Immature natural killer cell (primary cell): Measurements from ENCODE around the gene NKAIN2. TPM values are rescaled to one million over a fixed set of nuclear protein-coding genes. Genes with fewer than 3 reads are reported as not detected.

Experiments used
- DNase-seq, 3 donors: peaks; one replicate each; pipeline ENCODE4 v3.0.0; 2022; ENCODE audit warnings: mixed read lengths in 1 of 3
- H3K27ac Mint-ChIP-seq, 6 donors: one replicate each; pipeline ENCODE4 v1.8.0; 2020; ENCODE audit warnings: mixed read lengths in 6 of 6, mild to moderate bottlenecking in 5 of 6, inconsistent platforms in 4 of 6, moderate library complexity in 3 of 6
- H3K27me3 Mint-ChIP-seq, 3 donors: one replicate each; pipeline ENCODE4 v1.8.0; 2020 to 2021; ENCODE audit warnings: low read depth in 3 of 3, mild to moderate bottlenecking in 3 of 3, mixed read lengths in 3 of 3, moderate library complexity in 3 of 3, inconsistent platforms in 1 of 3
- H3K36me3 Mint-ChIP-seq, 3 donors: one replicate each; pipeline ENCODE4 v1.8.0; 2020; ENCODE audit warnings: mixed read lengths in 3 of 3, inconsistent platforms in 2 of 3, mild to moderate bottlenecking in 2 of 3
- H3K4me1 Mint-ChIP-seq, 2 donors: one replicate each; pipeline ENCODE4 v1.8.0; 2020; ENCODE audit warnings: inconsistent platforms in 2 of 2, mild to moderate bottlenecking in 2 of 2, mixed read lengths in 2 of 2, moderate library complexity in 1 of 2
- H3K4me3 Mint-ChIP-seq, 5 donors: one replicate each; pipeline ENCODE4 v1.8.0; 2020; ENCODE audit warnings: mild to moderate bottlenecking in 5 of 5, mixed read lengths in 5 of 5, inconsistent platforms in 3 of 5, moderate library complexity in 3 of 5
- H3K9me3 Mint-ChIP-seq, 6 donors: one replicate each; pipeline ENCODE4 v1.8.0; 2020; ENCODE audit warnings: mild to moderate bottlenecking in 6 of 6, mixed read lengths in 6 of 6, inconsistent platforms in 4 of 6, moderate library complexity in 3 of 6
- polyA plus RNA-seq, 3 donors: library from polyadenylated mRNA; unstranded; fragments of 300-500 nt; fragmentation: Illumina TruSeq; gene quantifications; one replicate each; pipeline ENCODE4 v1.2.3, GENCODE V29; 2021

Gene NKAIN2
- polyA plus RNA-seq, 3 donors from 2014 or later: not detected

DNA sequence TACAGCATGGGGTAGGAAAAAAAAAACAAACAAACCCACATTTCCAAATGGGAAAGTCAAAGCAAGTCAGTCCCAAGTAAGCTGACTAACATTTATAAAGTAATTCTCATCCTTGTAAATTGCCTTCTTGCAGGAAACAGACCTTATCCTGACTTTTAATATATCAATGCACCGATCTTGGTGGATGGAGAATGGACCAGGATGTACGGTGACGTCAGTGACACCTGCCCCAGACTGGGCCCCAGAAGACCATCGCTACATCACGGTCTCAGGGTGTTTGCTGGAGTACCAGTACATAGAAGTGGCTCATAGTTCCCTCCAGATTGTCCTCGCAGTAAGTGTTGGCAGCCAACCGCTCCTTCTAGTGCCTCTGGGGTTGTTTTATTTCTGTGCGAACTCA lies 854.4 kb downstream of the NKAIN2 start:
- no peaks in the 10 kb centered on the region for H3K36me3 Mint-ChIP-seq
- H3K27me3 Mint-ChIP-seq: no peaks in the 10 kb centered on the region
- no peak overlapping the region for H3K27ac Mint-ChIP-seq
- no peak overlapping the region for H3K4me3 Mint-ChIP-seq
- no peaks in the 10 kb centered on the region for H3K4me1 Mint-ChIP-seq
- peaks cover 0 to 11% (median 5%) of the 10 kb centered on the region in 6 donors for H3K9me3 Mint-ChIP-seq
- DNase-seq: no peak

- DNase-seq: no peak
- Mint-ChIP-seq H3K27me3 (peaks cover 0 to 2% (median 0%) of the 10 kb centered on the region in 3 donors), H3K9me3 (peaks cover 0 to 10% (median 5%) of the 10 kb centered on the region in 6 donors), H3K4me1 (no peaks in the 10 kb centered on the region), H3K4me3 (no peak overlapping the region), H3K27ac (no peak overlapping the region), H3K36me3 (no peaks in the 10 kb centered on the region)
Observed at GRCh38 chr6:124659427-124659826, 855.8 kb downstream of the NKAIN2 start.

- no peaks in the 10 kb centered on the region for H3K36me3 Mint-ChIP-seq
- peaks cover 0 to 2% (median 0%) of the 10 kb centered on the region in 3 donors for H3K27me3 Mint-ChIP-seq
- peaks cover 0 to 10% (median 5%) of the 10 kb centered on the region in 6 donors for H3K9me3 Mint-ChIP-seq
- no peak overlapping the region for H3K4me3 Mint-ChIP-seq
- H3K27ac Mint-ChIP-seq: no peak overlapping the region
- DNase-seq: no peak
- H3K4me1 Mint-ChIP-seq: no peaks in the 10 kb centered on the region
Observed at GRCh38 chr6:124660185-124660584, 856.5 kb downstream of the NKAIN2 start.

- no peak overlapping the region for H3K27ac Mint-ChIP-seq
- H3K4me1 Mint-ChIP-seq: no peaks in the 10 kb centered on the region
- no peak for DNase-seq
- no peak overlapping the region for H3K4me3 Mint-ChIP-seq
- peaks cover 5 to 10% (median 6%) of the 10 kb centered on the region in 6 donors for H3K9me3 Mint-ChIP-seq
- no peaks in the 10 kb centered on the region for H3K36me3 Mint-ChIP-seq
- H3K27me3 Mint-ChIP-seq: peaks cover 0 to 2% (median 0%) of the 10 kb centered on the region in 3 donors
Observed at GRCh38 chr6:124661097-124661661, 857.5 kb downstream of the NKAIN2 start.

- no peak for DNase-seq
- Mint-ChIP-seq H3K9me3 (peaks cover 6 to 25% (median 11%) of the 10 kb centered on the region in 6 donors), H3K4me3 (no peak overlapping the region), H3K27me3 (peaks cover 0 to 3% (median 0%) of the 10 kb centered on the region in 3 donors), H3K4me1 (no peaks in the 10 kb centered on the region), H3K36me3 (no peaks in the 10 kb centered on the region), H3K27ac (no peak overlapping the region)
Observed at GRCh38 chr6:124668028-124668427, 864.4 kb downstream of the NKAIN2 start.

DNA sequence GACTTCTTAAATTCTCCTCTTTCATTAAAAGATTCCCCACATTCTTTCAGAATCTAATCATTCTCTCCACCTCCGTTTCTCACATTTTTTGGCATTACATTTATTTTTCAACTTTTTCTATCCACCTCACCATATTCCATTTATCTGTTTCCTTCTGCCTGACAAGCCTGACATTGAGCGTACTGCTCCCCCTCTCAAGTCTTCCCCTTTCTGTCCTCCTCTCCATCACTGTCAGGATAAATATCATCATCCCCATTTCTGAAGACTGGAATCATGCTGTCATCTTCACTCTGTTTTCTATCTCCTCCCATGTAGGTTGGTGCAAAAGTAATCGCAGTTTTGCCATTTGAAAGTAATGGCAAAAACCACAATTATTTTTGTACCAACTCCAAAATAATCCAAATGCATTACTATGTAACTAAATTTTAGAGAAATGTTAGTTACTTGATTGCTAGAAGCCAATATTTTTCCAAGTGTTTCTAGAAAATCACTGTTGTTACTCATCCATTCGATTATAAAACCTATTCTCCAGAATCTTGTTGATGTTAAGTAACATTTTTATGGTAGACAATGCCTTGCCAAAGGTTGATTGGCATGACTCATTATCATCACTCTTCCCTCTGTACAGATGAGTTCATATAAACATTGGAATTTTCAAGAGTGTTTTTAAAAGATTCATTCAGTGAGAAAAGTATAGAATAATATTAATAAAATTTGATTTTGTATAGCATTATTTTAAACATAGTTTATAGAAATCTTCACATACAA lies 866.2 kb downstream of the NKAIN2 start:
- H3K4me1 Mint-ChIP-seq: no peaks in the 10 kb centered on the region
- no peak overlapping the region for H3K27ac Mint-ChIP-seq
- no peak for DNase-seq
- no peaks in the 10 kb centered on the region for H3K36me3 Mint-ChIP-seq
- peaks cover 7 to 25% (median 15%) of the 10 kb centered on the region in 6 donors for H3K9me3 Mint-ChIP-seq
- H3K27me3 Mint-ChIP-seq: peaks cover 0 to 1% (median 0%) of the 10 kb centered on the region in 3 donors
- H3K4me3 Mint-ChIP-seq: no peak overlapping the region

GRCh38 chr6:124670801-124671200 lies 867.1 kb downstream of the NKAIN2 start:
- H3K27ac Mint-ChIP-seq: no peak overlapping the region
- H3K4me3 Mint-ChIP-seq: no peak overlapping the region
- H3K36me3 Mint-ChIP-seq: no peaks in the 10 kb centered on the region
- no peaks in the 10 kb centered on the region for H3K4me1 Mint-ChIP-seq
- H3K9me3 Mint-ChIP-seq: peaks cover 8 to 29% (median 18%) of the 10 kb centered on the region in 6 donors
- no peak for DNase-seq
- peaks cover 0 to 2% (median 1%) of the 10 kb centered on the region in 3 donors for H3K27me3 Mint-ChIP-seq

GRCh38 chr6:124671324-124671723 lies 867.7 kb downstream of the NKAIN2 start:
- no peak overlapping the region for H3K27ac Mint-ChIP-seq
- peaks cover 10 to 34% (median 16%) of the 10 kb centered on the region in 6 donors for H3K9me3 Mint-ChIP-seq
- DNase-seq: no peak

DNA sequence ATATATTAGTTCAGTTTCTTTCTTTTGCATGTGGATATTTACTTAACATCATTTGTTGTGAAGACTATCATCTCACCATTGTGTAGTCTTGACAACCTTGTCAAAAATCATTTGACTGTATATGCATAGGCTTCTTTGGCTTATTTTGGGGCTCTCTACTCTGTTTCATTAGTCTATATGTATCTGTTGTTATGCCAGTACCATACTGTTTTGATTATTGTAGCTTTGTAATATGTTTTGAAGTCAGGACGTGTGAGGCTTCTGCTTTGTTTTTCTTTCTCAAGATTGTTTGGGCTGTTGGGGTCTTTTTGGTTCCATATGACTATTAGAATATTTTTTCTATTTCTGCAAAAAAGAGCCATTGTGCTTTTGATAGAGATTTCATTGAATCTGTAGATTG lies 870.4 kb downstream of the NKAIN2 start:
- Mint-ChIP-seq H3K27me3 (peaks cover 0 to 6% (median 0%) of the 10 kb centered on the region in 3 donors), H3K36me3 (peaks cover 0 to 4% (median 4%) of the 10 kb centered on the region in 3 donors), H3K4me3 (no peak overlapping the region), H3K4me1 (no peaks in the 10 kb centered on the region), H3K9me3 (peaks cover 15 to 44% (median 30%) of the 10 kb centered on the region in 6 donors), H3K27ac (no peak overlapping the region)
- no peak for DNase-seq

More at GRCh38 chr6:124671324-124671723, 867.7 kb downstream of the NKAIN2 start:
- peaks cover 0 to 2% (median 1%) of the 10 kb centered on the region in 3 donors for H3K27me3 Mint-ChIP-seq
- H3K36me3 Mint-ChIP-seq: no peaks in the 10 kb centered on the region
- no peaks in the 10 kb centered on the region for H3K4me1 Mint-ChIP-seq
- H3K4me3 Mint-ChIP-seq: no peak overlapping the region

DNA sequence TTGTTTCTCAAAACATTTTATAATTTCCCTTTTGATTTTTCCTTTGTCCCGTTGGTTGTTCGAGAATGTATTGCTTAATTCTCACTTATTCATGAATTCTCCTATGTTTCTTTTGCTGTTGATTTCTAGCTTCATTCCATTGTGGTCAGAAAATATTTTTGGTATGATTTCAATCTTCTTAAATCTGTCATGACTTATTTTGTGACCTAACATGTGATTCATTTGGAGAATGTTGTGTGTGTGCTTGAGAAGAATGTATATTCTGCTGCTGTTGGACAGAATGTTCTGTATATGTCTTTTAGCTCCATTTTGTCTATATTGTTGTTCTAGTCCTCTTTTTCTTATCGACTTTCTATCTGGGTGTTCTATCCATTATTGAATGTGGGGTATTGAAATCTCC lies 872.4 kb downstream of the NKAIN2 start:
- DNase-seq: no peak
- no peak overlapping the region for H3K27ac Mint-ChIP-seq
- peaks cover 0 to 4% (median 4%) of the 10 kb centered on the region in 3 donors for H3K36me3 Mint-ChIP-seq
- H3K27me3 Mint-ChIP-seq: peaks cover 0 to 6% (median 0%) of the 10 kb centered on the region in 3 donors
- no peak overlapping the region for H3K4me3 Mint-ChIP-seq
- peaks cover 17 to 49% (median 34%) of the 10 kb centered on the region in 6 donors for H3K9me3 Mint-ChIP-seq
- H3K4me1 Mint-ChIP-seq: no peaks in the 10 kb centered on the region

DNA sequence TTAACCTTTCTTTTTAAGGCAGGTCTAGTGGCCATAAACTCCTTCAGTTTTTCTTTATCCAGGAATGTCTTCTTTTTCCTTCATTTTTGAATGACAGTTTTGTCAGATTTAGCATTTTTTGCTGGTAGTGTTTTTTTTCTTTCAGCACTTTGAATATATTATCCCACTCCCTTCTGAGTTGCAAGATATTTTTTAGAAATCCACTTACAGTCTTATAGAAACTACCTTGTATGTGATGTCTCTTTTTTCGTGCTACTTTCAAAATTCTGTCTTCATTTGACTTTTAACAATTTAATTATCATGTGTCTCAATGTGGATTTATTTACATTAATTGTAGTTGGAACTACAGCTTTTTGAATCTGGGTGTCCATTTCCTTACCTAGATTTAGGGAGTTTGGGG lies 874.2 kb downstream of the NKAIN2 start:
- H3K4me3 Mint-ChIP-seq: no peak overlapping the region
- H3K9me3 Mint-ChIP-seq: peaks cover 13 to 43% (median 31%) of the 10 kb centered on the region in 6 donors
- H3K27ac Mint-ChIP-seq: no peak overlapping the region
- peaks cover 0 to 8% (median 0%) of the 10 kb centered on the region in 3 donors for H3K27me3 Mint-ChIP-seq
- DNase-seq: no peak
- H3K36me3 Mint-ChIP-seq: peaks cover 0 to 4% (median 4%) of the 10 kb centered on the region in 3 donors
- H3K4me1 Mint-ChIP-seq: no peaks in the 10 kb centered on the region

DNA sequence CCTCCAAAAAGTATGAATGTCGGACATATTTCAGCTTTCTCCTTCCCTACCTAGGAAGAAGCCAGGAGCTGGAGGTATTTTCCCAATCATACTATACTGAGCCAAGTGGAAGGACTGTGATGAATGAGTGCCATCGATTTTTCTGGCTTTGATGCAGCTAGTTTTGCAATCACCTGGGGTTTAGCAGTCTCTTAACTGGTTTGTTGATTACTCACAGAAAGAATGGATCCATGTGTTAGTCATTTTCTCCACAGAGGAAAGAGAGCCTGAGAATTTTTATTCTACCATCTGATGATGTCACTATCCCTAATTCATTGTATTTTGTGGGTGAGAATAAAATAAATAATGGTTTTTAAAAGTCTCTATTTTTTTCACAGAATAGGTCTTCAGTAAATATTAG lies 875.7 kb downstream of the NKAIN2 start:
- Mint-ChIP-seq H3K9me3 (peaks cover 13 to 43% (median 28%) of the 10 kb centered on the region in 6 donors), H3K27ac (no peak overlapping the region), H3K4me3 (no peak overlapping the region), H3K36me3 (peaks cover 0 to 4% (median 4%) of the 10 kb centered on the region in 3 donors), H3K27me3 (peaks cover 0 to 8% (median 0%) of the 10 kb centered on the region in 3 donors), H3K4me1 (no peaks in the 10 kb centered on the region)
- DNase-seq: no peak

GRCh38 chr6:124682751-124683150 lies 879.1 kb downstream of the NKAIN2 start:
- H3K27me3 Mint-ChIP-seq: peaks cover 0 to 2% (median 0%) of the 10 kb centered on the region in 3 donors
- H3K9me3 Mint-ChIP-seq: peaks cover 12 to 22% (median 17%) of the 10 kb centered on the region in 6 donors
- H3K36me3 Mint-ChIP-seq: peaks cover 0 to 4% (median 0%) of the 10 kb centered on the region in 3 donors
- no peak overlapping the region for H3K4me3 Mint-ChIP-seq
- DNase-seq: no peak
- H3K4me1 Mint-ChIP-seq: no peaks in the 10 kb centered on the region
- no peak overlapping the region for H3K27ac Mint-ChIP-seq

GRCh38 chr6:124683507-124683906 lies 879.8 kb downstream of the NKAIN2 start:
- H3K9me3 Mint-ChIP-seq: peaks cover 6 to 14% (median 10%) of the 10 kb centered on the region in 6 donors
- H3K4me3 Mint-ChIP-seq: no peak overlapping the region
- no peaks in the 10 kb centered on the region for H3K4me1 Mint-ChIP-seq
- H3K27me3 Mint-ChIP-seq: peaks cover 0 to 2% (median 0%) of the 10 kb centered on the region in 3 donors
- H3K27ac Mint-ChIP-seq: no peak overlapping the region
- no peaks in the 10 kb centered on the region for H3K36me3 Mint-ChIP-seq
- DNase-seq: no peak
